ENCODE measurements around the gene KCTD17. TPM values are rescaled to one million over a fixed set of nuclear protein-coding genes. Genes with fewer than 3 reads are reported as not detected.

Gene KCTD17
- total RNA-seq, 1 donor from 2014 or later: 51.9 TPM

DNA sequence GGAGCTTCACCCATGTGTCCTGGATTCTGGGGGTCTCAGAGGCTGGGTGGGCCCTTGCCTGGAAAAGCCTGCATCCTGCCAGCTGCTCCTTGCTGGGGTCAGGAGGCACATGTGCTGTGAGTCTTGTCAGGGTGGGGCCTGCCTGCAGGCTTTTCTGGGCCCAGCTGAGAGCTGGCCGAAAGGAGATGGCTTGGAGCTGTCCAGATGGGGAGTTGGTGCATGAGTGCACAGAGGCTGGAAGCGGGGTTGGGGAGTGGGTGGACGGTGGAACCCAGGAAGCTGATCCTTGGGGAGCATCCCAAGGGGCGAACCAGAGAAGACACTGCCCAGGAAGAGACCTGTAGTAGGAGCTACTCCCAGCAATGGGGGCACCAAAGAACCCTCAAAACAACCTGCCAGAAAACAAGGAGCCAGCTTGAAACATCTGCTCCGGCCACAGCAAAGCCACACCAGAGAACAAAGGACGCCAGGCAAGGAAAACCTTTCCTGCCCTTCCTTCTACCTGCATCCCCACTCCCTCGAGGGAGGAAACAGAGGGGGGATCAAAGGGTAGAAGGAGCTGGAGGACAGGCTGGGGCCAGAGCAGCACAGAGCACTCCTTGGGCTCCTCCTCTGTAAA lies 8.2 kb upstream of the KCTD17 start:
- DNase-seq (ENCODE audit: low spot score): no peak

DNA sequence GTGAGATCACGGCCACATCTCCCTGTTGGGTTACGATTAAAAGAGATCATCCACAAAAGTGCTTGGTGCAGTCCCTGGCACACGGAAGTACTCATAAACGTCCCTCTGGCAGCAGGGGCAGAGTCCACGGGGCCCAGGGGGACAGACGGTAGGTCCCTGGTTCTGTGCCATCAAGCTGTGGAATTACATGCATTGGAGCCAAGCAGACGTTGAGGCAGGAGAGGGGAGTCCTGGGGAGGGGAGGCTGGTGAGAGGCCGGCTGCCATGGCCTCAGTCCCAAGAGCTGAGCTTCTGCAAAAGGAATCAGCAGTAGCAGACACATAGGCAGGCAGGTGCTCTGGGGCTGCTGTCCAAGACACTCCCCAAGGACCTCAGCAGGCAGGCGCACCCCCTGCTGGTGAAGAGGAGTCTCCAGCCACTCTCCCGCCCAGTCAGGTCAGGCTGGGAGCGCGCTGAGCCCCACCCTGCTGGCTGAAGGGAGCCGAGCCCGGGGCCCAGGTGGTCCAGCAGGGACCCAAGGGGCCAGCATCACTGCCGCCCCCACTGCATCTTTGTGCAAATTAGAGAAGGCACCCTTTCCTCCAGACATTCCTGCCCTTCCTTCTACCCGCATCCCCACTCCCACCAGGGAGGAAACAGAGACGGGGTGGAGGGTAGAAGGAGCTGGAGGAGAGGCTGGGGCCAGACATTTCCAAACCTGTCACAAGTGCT lies 7.6 kb upstream of the KCTD17 start:
- DNase-seq (ENCODE audit: low spot score): peak; percentile 81

DNA sequence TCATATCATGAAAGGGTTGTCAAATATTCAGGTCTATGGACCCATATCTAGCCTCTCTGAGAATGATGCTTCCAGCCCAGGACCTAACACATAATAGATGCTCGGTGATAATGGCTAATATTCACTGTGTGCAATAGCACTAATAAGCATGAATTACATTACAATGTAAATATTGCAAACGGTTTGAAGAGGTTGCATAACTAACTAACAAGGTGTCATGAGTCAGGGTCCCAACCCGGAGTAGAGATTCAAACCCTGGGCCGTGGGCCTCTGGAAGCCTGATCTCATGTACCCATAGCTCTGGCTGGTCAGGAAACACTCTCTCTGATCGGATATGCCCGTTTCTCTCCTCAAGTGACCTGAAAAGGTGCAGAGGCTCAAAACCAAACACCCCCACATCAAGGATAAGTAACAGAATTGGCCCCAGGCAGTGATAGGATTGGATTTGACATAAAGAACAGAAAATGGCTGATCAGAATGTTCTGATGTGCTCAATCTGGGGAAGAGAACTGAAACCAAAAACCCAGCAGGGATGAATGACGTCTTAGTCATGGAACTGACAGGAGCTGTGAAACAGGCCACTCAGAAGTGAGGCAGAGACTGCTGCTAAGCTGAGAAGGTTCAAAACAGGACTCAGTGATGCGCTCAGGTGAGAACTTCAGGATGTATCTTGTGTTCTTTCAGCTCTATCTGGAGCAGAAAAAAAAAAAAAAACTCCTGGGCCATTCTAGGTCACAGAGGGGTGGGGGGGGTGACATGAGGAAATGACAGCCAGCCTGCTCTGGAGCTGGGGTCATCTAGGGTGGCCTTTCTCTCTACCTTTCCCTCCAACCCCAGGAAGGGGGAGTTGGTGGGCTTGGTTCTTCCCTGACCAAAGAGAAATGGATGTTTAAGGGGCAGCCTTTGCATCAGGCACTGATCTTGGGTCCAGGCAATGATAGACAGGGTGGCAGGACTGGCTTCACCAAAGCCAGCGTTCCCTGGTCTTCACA lies 6.6 kb upstream of the KCTD17 start:
- no peak for DNase-seq (ENCODE audit: low spot score)

DNA sequence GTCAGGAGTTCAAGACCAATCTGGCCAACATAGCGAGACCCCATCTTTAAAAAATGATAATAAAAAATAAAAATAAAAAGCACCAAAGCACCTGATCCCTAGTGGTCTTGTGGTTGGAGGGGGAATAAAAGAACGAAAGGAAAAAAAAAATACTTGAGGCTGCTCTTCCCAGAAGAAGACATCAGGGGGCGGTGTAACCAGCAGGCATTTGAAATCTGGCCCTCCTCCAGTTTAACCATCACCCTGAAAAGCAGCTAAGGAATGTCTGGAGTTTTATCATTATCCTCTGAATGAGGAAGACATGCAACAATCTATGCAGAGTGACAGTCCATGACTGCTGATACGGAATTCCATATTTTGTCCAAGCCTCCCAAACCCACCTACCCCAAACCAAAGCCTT lies 5.6 kb upstream of the KCTD17 start:
- no peak for DNase-seq (ENCODE audit: low spot score)

DNA sequence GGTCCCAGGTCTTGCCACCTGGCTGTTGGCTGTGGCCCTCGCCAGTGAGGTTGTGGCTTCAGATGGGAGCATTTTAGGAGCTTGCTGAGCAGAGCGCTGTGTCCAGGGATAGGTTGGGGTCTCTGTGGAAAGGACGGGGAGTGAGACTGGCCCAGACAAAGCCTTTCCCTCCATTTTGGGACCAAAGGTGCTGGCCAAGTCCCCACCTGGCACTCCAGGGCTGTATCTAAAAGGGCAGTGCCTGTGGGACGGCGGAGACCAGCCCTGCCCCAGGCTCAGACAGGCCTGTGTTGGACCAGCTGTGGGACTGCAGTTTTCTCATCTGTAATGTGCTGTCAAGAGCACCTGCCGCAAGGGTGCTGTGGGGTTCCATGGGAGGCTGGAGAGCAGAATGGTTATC lies 5.0 kb upstream of the KCTD17 start:
- no peak for DNase-seq (ENCODE audit: low spot score)

DNA sequence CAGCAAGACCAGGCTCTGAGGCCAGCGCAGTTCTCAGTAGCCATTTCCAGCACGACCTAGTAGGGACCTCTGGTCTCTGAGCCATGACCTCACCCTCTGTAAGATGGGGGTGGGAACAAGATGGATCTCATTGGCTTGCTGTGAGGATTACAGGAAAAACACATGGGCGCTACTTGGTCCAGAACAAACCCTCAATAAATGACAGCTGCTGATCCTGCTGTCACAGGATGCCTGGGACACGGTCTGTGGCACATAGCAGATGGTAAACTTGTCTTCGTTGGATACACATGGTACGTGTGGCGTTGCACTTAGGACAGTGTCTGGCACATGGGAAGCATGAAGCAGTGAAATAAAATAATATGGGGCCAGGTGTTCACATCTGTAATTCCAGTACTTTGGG lies 4.5 kb upstream of the KCTD17 start:
- DNase-seq (ENCODE audit: low spot score): no peak

DNA sequence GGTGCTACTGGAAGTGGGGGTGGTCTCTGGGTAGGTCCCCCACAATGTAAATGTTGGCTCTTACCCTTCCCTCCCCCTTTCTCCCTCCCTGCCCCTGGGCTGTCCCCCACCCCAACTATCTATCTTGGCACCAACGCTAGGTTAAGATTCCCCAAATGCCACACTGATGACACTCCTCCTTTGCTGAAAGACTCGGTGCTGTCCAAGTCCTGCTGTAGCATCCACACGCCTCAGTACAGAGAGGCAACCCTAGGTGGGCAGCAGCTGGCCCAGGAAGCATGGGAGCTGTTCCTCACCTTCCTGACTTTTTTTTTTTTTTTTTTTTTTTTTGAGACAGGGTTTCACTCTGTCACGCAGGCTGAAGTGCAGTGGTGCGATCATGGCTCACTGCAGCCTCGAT lies 3.4 kb upstream of the KCTD17 start:
- DNase-seq (ENCODE audit: low spot score): no peak

DNA sequence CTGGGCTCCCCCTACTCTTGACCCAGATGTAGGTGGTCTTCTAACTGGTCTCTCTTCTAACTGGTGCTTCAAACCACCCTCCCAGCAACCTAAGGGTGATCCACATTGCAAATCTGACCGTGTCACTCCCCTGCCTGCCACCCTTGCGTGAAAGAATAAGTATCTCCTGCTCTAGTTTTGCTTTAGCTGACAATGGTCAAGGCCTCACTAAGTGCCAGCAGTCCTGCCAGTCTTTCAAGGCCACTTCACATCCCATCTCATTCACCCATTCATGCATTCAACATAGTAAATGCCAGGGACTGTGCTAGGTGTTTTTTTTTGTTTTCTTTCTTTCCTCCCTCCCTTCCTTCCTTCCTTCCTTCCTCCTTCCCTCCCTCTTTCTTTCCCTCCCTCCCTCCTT lies 2.3 kb upstream of the KCTD17 start:
- DNase-seq (ENCODE audit: low spot score): no peak

DNA sequence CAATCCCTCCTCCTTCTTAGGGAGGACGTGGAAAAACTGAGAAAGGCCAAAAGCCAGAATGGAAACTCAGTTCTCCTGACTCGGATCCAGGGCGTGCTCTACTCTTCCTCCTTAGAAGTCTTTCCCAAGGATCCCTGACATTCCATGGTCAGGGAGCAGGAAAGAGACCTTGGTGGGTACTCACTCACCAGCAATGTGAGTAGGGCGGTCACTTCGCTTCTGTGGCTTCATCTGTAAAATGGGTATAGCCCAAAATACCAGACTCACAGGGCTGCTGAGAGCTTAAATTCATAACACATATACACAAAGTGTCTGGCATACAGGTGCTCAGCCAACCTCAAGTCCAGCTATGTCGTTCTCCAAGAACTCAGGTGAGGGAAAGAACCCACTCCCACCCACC lies 629 bp upstream of the KCTD17 start:
- DNase-seq (ENCODE audit: low spot score): no peak

DNA sequence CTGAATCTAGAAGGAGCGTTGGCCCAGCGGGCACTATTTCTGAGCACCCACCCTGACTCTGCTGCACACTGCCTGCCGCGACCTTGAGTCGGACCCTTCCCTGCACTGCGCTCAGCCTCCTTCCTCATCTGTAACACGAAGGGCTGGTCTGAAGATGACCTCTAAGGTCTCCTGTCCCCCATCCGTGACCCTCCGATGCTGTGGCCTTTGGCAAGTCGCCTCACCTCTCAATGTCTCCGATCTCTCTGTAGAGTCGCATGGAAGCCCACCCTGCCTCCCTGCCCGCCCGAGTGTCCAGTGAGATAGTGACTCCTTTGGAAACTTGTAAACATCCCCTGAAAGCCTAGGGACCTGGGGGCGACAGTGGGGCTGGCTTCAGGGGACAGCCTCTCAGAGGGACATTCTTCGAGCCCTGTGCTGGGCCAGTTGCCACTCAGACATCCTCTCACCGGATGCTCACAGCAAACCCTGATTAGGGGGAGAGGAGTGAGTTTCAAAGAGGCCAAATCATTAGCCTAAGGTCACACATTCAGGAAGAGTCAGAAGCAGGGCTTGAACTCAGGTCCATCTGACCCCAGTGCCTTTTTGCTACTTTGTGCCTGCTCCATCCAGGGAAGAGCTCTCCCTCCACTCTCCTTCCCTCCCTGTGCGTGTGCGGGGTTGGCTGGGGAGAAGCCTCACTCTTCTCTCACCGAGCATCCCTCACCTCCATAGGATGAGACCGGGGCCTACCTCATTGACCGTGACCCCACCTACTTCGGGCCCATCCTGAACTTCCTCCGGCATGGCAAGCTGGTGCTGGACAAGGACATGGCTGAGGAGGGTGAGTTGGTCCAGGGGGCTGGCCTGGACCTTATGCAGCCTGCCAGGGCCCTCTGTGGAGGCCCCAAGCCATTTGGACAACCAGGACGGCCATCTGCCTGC lies 1.1 kb downstream of the KCTD17 start:
- no peak for DNase-seq (ENCODE audit: low spot score)

DNA sequence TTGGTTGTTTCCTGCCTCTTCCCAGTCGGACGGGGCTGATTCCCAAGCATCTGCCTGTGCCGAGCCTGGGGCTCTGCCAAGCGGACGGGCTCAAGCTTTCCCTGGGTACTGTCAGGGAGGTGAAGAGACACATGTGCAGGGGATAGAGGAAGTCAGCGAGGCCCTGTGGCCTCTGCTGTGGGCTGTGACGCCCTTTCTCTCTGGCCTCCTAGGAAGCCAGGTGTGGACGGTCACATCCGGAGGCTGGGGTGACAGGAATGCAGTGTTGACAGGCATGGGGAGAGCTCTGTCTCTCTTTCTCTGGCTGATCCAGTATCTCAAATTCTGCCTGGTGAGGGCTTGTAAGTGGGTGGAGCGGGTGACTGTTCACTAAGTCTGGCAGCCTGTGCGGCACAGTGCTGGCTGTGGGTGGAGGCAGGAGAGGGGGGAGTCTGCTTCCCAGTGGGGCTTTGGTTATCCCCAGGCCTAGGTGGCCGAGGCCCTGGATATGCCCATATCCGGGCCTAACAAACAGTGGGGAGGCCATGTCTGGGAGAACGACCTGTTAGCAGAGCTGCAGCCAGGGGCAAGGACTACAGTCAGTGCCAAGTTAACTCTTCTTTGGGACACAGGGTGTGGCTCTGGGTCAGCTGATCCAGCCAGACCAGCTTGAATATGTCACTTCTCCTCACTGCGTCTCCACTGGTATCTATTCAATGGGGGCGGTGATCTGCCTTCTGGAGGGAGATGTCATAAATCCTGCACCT lies 1.9 kb downstream of the KCTD17 start:
- no peak for DNase-seq (ENCODE audit: low spot score)

DNA sequence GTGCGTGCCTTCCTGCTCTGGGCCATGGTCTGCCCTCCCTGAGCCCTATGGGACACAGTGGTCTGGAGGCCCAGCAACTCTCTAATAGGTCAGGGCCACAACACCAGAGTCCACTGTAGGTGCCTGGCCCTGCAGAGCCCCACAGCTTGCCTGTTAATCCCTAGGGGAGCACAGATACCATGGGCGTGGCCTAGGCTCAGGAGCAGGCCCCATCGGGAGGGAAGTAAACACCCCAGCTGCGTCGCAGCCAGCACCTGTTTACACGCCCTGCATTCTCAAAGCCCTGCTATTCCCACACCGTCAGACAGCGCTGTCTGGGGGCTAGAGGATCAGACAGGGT lies 2.5 kb downstream of the KCTD17 start:
- DNase-seq (ENCODE audit: low spot score): no peak

DNA sequence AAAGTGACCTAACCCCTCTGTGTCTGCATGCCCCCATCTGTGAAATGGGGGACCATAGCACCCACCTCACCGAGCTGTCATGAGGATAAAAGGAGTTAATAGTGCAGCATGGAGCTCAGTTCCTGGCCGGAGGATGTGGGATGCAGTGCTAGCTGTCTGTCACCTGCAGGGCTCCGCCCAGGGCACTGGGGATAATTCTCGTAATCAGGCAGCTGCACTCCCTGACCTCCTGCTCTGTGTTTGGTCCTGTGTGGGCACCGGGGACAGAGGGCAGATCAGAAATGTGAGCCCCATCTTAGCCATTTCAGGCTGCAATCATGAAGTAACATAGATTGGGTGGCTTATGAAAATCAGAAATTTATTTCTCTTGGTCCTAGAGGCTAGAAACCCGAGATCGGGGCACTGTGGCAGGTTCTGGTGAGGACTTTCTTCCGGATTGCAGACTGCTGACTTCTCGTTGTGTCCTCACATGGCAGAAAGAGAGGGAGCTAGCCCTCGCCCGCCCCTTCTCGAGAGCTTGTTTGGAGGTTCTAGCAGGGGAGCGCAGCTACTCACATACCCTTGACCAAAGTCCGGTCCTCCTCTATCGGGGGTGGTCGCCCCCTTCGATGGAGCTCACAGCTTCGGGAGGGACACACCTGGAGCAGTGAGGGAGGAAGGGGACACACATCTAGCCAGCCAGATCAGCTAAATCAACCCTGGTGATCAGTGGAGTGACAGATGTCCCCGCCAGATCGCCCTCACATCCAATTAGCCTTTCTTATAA lies 3.2 kb downstream of the KCTD17 start:
- DNase-seq (ENCODE audit: low spot score): no peak

DNA sequence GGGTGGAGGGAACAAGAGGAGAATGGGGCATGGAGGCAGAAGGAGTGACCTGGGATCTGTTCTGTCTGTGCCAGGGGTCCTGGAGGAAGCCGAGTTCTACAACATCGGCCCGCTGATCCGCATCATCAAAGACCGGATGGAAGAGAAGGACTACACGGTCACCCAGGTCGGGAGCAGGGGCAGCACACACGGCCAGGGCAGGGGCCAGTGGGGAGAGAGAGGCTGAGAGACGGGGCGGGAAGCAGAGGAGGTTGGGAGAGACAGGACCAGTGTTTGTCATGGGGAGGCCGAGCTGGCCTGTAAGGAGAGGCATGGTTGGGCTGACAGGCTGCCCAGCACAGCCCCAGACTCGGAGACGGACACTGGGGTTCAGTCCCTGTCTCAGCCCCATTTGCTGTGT lies 4.7 kb downstream of the KCTD17 start:
- DNase-seq (ENCODE audit: low spot score): no peak

DNA sequence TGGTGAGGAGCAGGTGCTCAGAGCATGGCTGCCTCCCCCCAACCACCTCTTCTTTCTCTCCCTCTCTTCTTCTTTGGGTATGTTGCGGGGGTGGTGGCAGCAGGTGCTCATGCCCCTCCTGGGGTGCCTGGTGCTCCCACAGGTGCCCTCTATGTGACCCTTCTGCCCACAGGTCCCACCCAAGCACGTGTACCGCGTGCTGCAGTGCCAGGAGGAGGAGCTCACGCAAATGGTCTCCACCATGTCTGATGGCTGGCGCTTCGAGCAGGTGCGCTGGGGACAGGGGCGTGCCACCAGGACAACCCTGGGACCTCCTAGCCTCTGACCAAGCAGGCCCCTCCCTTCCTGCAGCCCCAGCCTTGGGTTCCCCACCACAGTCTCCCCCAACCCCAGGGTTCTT lies 5.7 kb downstream of the KCTD17 start:
- no peak for DNase-seq (ENCODE audit: low spot score)

DNA sequence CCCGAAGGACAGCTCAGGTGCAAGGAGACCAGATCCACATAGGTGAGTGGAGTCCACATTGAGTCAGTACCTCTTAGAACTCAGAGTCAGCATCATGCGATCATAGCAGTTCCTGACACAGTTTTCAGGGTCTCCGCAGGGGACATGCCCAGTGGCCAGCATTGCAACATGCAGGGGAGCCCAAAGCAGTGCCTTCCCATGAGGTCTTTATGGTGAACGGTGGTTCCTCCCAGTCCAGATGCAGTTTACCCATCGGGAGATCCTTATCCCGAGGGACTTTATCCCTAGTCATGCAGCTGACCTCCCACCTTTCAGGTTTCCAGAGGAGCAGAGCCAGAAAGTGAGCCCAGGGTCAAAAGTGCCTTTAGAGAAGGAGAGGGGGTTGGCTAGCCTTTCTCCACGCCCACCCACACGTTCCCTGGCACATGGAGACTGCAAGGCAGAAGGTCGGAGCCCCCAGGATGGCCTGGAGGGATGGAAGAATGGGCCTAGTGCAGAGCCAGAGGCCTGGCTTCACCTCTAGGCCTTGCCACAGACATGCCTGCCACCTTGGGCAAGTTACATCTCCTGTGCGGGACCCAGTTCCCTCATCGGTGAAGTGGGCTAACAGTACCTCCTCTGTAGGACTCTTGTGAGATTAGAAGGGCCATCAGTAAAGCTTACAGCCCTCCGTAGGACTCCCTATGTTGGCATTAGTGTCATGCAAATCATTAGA lies 6.4 kb downstream of the KCTD17 start:
- no peak for DNase-seq (ENCODE audit: low spot score)

DNA sequence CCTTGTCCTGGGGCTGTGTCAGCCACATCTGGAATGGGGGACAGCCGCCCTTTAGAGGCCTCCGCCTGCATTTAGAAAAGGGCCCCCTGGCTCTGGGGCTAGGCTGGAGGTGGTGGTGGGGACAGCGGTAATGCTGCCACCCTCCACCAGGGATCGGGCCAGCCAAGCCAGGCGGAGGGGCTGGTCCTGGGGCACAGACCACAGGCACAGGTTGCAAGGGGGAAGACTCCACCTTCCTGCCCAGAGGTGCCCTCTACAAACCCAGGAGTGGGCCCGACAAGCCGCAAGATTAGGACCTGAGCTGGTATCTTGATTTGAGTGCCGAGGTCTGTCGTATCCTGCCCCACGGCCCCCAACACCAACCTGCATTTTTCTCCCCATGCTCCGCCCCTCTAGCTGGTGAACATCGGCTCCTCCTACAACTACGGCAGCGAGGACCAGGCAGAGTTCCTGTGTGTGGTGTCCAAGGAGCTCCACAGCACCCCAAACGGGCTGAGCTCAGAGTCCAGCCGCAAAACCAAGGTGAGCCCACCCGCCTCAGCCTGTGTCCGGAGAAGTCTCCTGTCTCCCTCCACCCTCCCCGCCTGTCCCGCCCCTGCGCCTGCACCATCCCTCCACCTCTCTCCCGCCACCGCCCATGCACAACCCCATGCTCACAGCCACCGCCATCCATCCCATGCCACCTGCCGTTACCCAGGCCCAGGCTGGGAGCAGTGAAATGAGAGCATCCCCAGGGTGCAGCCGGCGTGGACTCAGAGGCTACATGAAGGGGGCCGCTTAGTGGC lies 7.6 kb downstream of the KCTD17 start:
- no peak for DNase-seq (ENCODE audit: low spot score)

DNA sequence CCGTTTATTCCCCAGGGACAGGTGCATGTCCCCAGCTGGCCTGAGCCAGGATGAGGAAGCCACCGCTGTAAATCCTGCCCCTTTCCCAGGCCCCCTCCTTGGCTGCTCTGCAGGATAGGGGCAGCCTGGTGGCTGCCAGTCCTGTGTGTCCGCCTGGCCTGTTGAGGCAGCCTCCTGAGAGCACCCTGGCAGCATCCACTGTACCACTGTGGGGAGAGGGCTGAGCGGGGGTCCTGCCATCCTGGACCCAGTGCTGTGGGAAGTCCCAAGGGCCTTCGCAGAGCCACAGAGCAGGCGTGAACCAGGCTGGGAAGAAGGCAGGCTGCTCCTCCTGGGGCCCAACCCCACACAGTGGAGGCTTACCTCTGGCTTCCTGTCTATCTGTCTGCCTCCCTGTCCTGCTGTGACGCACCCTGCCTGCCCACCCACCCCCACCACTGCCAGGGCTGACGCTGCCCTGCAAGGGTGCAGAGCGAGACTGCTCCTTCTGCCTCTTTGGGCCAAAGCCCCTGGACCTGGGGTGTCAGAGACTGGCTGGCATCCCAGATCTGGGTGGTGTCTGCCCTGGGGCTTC lies 8.4 kb downstream of the KCTD17 start:
- DNase-seq (ENCODE audit: low spot score): no peak

Data from mucosa of gallbladder (tissue), 1 donor.